HG03469 (cell line): Measurements from ENCODE around the gene CERS6.
"Not testable (repeated sequence)": the region's sequence is repeated elsewhere in the genome, so short reads cannot be mapped to it uniquely, and the experiment has no call there.

Source experiments
- ATAC-seq: cut with Tn5 transposase; IDR thresholded peaks from one replicate; pipeline ENCODE4 v1.9.1; 2021; ENCODE audit warnings: mild to moderate bottlenecking, moderate library complexity, moderate number of reproducible peaks; ENCODE audit not compliant: unreplicated experiment

The CERS6 gene

DNA sequence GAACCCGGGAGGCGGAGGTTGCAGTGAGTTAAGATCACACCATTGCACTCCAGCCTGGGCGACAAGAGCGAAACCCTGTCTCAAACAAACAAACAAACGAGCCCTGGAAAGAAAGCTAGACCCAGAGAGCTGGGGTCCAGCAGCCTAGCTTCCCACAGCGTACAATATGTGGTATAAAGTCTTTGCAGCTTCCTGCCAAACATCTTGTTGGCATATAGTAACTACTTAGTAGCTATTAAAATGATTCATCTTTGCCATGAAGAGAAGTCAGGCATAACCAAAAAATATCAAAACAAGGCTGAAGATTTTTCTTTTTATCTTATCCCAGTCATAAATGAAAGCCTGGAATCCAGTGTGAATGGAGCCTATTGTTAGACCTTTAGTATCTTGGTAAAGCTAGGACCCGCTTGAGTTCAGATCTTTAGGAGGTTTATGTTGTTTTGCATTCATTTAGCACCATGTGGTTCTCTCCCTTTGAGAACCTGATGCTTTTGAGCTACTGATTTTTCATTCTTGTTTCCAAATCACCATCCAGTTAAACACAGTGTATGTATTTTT is 206.7 kb downstream of the CERS6 start:
- ATAC-seq: no peak

- no peak for ATAC-seq
Observed at GRCh38 chr2:168663993-168664392, 207.9 kb downstream of the CERS6 start.

DNA sequence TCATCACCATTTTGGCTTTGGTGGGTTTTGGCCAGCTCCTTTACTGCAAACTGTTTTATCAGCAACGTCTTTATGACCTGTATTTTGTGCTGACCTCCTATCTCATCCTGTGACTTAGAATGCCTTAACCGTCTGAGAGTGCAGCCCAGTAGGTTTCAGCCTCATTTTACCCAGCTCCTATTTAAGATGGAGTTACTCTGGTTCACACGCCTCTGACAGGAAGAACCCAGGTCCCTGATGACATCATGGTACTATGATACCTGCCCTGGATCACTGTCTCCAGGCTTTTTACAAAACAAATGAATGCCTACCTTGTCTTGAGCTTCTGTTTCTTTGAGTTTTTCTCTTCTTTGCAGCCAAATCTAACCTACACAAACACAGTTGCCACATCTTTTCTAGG is 208.6 kb downstream of the CERS6 start:
- not testable (repeated sequence) for ATAC-seq

GRCh38 chr2:168666339-168666738 is 210.3 kb downstream of the CERS6 start:
- ATAC-seq: no peak

DNA sequence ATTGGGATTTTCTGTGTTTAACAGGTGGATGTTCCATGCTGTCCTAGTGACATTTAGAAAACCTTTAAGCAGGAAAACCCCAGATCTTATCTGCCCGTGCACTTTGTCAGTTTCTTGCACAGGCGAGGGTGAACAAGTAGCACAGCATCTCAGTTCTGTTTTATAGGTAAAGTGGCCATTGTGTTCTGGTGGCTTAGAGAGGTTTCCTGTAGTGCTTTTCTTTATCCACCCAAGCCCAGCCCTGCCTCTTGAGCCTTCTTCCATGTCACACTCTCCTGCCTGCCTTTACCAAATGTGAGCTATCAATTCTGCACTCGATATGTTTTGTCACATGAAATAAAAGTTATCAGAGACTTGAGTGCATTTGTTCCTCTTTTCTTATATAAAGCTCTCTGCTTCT is 211.1 kb downstream of the CERS6 start:
- no peak for ATAC-seq

GRCh38 chr2:168669151-168669550 is 213.1 kb downstream of the CERS6 start:
- no peak for ATAC-seq

DNA sequence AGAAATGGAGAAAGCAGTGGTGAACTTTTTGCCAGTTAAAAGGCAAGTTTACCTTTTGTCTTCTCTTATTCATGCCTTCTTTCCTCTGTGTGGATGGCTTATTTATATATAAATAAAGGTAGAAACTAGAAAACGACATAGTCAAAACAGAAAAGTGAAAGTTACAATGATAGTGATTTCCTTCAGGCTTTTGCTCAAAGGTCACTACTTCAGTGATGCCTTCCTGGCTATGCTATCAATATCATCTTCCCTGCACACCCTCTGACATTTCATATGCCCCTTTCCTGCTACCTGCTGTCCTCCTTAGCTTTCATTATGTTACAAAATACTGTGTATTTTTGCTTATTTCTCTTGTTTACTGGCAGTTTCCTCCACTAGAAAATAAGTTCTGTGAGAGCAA is 214.4 kb downstream of the CERS6 start:
- no peak for ATAC-seq

GRCh38 chr2:168671932-168672331 is 215.9 kb downstream of the CERS6 start:
- ATAC-seq: no peak

GRCh38 chr2:168673265-168674189 is 217.5 kb downstream of the CERS6 start:
- ATAC-seq: no peak

- ATAC-seq: no peak
Observed at GRCh38 chr2:168678153-168678853, 222.2 kb downstream of the CERS6 start.

DNA sequence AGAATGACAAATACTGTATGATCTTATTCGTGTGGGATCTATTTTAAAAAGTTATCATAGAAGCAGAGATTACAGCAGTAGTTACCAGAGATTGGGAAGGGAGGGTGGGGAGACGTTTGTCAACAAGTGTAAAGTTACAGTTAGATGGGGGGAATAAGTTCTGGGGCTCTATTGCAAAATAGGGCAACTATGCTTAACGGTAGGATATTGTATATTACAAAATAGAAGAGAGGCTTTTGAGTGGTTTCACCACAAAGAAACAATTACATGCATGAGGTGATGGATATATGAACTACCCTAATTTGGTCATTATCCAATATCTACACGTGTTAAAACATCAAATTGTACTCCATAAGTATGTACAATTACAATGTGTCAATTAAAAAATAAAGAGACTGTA is 223.0 kb downstream of the CERS6 start:
- ATAC-seq: no peak

GRCh38 chr2:168679741-168680310 is 223.8 kb downstream of the CERS6 start:
- no peak for ATAC-seq

- ATAC-seq: no peak
Observed at GRCh38 chr2:168683996-168684395, 227.9 kb downstream of the CERS6 start.

DNA sequence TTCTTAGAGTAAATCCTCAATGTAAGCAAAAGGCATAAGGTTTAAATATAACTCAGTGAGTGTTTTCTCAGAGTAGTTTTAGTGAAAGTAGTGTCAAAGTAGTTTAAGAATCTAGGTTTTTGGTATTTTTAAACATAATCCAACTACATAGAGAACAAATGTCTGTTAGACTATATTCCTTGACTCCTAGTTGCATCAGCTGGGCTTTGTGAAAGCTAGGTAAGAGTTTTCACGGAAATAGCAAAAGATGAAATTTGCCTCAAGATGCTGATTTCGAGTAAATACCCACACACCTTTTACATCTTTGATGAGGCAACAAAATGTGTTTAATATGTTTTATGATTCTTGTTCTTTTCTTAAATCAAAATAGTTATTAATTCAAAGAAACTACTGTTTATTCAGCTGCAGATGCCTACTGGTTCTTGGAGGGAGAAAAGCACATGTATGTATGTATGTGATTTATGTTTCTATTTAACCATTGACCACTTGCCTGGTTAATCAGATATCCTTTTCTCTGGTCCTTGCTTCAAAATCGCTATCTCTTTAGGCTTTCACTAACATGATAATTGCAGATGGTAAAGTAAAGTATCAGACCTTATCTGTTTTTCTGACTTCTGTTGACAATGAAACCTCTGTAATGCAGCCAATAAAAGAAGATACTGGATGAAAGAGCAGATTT is 229.0 kb downstream of the CERS6 start:
- no peak for ATAC-seq

DNA sequence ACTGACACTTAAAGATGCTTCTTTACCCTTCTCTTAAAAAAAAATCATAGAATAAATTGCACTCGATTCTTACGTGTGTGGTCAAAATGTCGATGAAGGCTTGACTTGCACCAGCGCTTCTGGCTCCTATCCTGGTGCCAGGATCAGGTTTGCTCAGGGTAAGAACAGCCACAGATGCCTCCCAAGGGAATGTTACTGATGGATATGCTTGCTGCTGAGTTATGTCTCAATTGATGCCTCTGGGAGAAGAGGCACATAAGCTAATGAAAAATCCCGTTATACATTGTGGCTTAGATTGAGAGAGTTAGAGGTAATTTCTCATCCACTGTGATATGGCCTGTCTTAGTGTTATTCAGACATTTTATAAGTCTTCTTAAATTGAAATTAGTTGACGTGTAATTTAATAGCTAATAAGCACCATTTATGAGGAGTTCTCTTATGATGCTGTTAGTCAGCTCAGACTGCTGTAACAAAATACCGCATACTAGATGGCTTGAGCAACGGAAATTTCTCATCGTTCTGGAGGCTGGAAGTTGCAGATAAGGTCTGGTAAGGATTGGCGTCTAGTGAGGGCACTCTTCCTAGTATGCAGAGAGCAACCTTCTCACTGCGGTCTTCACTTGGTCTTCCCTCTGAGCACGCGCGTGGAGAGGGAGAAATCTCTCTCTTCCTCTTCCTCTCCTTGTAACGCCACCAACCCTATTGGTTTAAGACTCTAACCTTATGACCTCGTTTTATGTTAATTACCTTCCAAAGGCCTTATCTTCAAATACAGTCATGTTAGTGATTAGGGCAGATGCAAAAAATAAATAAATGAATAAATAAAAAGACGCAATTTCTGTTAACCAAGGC is 229.8 kb downstream of the CERS6 start:
- ATAC-seq: no peak

DNA sequence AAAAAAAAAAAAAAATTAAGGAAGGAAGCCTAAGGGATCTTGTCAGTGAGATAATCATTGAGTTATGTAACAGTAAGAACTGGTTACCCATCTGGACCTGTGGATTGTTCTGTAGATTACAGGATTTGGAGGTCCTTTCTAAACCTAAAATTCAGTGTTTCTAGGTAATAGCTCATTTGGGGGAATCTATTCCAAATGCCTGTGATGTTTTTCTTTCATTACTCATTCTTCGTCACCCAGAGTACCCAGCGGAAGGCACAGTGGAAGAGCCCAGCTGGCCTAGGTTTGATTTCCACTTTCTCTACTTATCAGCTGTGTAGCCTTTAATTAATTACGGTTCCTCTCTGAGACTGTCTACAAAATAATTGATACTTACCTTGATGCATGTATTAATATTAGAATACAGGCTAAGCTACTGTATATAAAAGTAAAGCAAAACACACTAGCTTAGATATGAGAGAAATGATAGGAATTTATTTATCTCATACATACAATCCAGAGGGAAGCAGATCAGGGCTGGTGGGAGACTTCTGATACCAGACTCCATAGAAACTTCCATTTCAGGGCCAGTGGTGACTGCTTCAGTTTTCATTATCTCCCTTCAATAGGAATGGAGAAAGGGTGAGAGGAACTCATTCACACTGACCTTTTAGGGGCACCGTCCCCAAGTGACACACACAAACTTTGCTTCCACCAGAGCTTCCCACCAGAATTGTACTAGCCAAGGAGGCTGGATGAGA is 230.6 kb downstream of the CERS6 start:
- no peak for ATAC-seq

GRCh38 chr2:168687314-168687713 is 231.2 kb downstream of the CERS6 start:
- ATAC-seq: no peak

- ATAC-seq: no peak
Observed at GRCh38 chr2:168690381-168690885, 234.4 kb downstream of the CERS6 start.

- ATAC-seq: no peak
Observed at GRCh38 chr2:168691221-168691620, 235.1 kb downstream of the CERS6 start.
